SK-N-MC (cell line): ENCODE data around the gene PDZD4.

Source experiments
- DNase-seq: peaks from one replicate; pipeline ENCODE4 v3.0.0-alpha.2; 2011; ENCODE audit warnings: low read depth, low spot score
- H3K27ac ChIP-seq: fragments of 200-600 bp; sonication (generic); 2 replicates; pipeline ENCODE4 v1.5.1; 2016; ENCODE audit warnings: mixed run types
- H3K36me3 ChIP-seq: fragments of 200-600 bp; sonication (generic); 2 replicates; pipeline ENCODE4 v1.6.1; 2017; ENCODE audit warnings: antibody characterized with exemption, low read length, mixed read lengths; ENCODE audit not compliant: insufficient read depth
- H3K4me3 ChIP-seq: fragments of 200-600 bp; sonication (generic); 2 replicates; pipeline ENCODE4 v1.5.1; 2016
- H3K9ac ChIP-seq: fragments of 200-600 bp; sonication (generic); 2 replicates; pipeline ENCODE4 v1.8.0; 2017; ENCODE audit warnings: mixed run types, mixed read lengths; ENCODE audit not compliant: insufficient read length
- H3K9me3 ChIP-seq: fragments of 200-600 bp; sonication (generic); 2 replicates; pipeline ENCODE4 v1.6.1; 2017; ENCODE audit warnings: low read depth, mild to moderate bottlenecking, antibody characterized with exemption, low read length, moderate library complexity, mixed read lengths
- EZH2 ChIP-seq: fragments of 200-600 bp; sonication (generic); IDR thresholded peaks from one replicate; pipeline ENCODE4 v1.6.1; 2017; ENCODE audit warnings: antibody characterized with exemption
- FOXP2 ChIP-seq: optimal IDR thresholded peaks from 2 replicates; pipeline ENCODE3; 2011; ENCODE audit warnings: mild to moderate bottlenecking, moderate library complexity; ENCODE audit not compliant: insufficient read depth; ENCODE audit errors: extremely low read length, control extremely low read depth
- POLR2AphosphoS5 ChIP-seq: IDR thresholded peaks from 2 replicates; pipeline ENCODE4 v1.6.1; 2012; ENCODE audit warnings: mild to moderate bottlenecking, low read depth, low read length, borderline replicate concordance

The PDZD4 gene

GRCh38 chrX:153831429-153832150 is 1.2 kb upstream of the PDZD4 start:
- DNase-seq: no peak
- no peaks in the 10 kb centered on the region for H3K9me3 ChIP-seq
- no peaks in the 10 kb centered on the region for H3K36me3 ChIP-seq
- no peak overlapping the region for H3K9ac ChIP-seq
- TF ChIP-seq EZH2: no peak
- no peak for TF ChIP-seq FOXP2
- no peak for TF ChIP-seq POLR2AphosphoS5
- H3K27ac ChIP-seq: no peak overlapping the region
- H3K4me3 ChIP-seq: no peak overlapping the region

GRCh38 chrX:153830640-153831428 is 490 bp upstream of the PDZD4 start:
- TF ChIP-seq EZH2 (no peak), POLR2AphosphoS5 (no peak), FOXP2 (no peak)
- Histone ChIP-seq H3K4me3 (peak overlapping the region; percentile 52), H3K9me3 (no peaks in the 10 kb centered on the region), H3K36me3 (no peaks in the 10 kb centered on the region), H3K9ac (no peak overlapping the region), H3K27ac (no peak overlapping the region)
- DNase-seq: no peak

- no peak overlapping the region for H3K27ac ChIP-seq
- peak overlapping the region; percentile 77 for H3K4me3 ChIP-seq
- no peak for DNase-seq
- H3K9me3 ChIP-seq: no peaks in the 10 kb centered on the region
- H3K36me3 ChIP-seq: no peaks in the 10 kb centered on the region
- no peak overlapping the region for H3K9ac ChIP-seq
- TF ChIP-seq FOXP2: no peak
- TF ChIP-seq POLR2AphosphoS5: no peak
- TF ChIP-seq EZH2: no peak
Measured at GRCh38 chrX:153829549-153829798, 870 bp downstream of the PDZD4 start.

- TF ChIP-seq POLR2AphosphoS5 (no peak), EZH2 (no peak), FOXP2 (no peak)
- peak overlapping the region; percentile 77 for H3K4me3 ChIP-seq
- no peak overlapping the region for H3K9ac ChIP-seq
- H3K9me3 ChIP-seq: no peaks in the 10 kb centered on the region
- no peaks in the 10 kb centered on the region for H3K36me3 ChIP-seq
- no peak for DNase-seq
- no peak overlapping the region for H3K27ac ChIP-seq
Measured at GRCh38 chrX:153828723-153829548, 1.4 kb downstream of the PDZD4 start.

- no peak overlapping the region for H3K4me3 ChIP-seq
- H3K9me3 ChIP-seq: no peaks in the 10 kb centered on the region
- H3K9ac ChIP-seq: no peak overlapping the region
- no peak for DNase-seq
- H3K36me3 ChIP-seq: no peaks in the 10 kb centered on the region
- no peak overlapping the region for H3K27ac ChIP-seq
- TF ChIP-seq EZH2 (no peak), FOXP2 (no peak), POLR2AphosphoS5 (no peak)
Measured at GRCh38 chrX:153828308-153828707, 2.0 kb downstream of the PDZD4 start.

GRCh38 chrX:153827903-153828302 is 2.4 kb downstream of the PDZD4 start:
- TF ChIP-seq POLR2AphosphoS5 (no peak), FOXP2 (no peak), EZH2 (no peak)
- Histone ChIP-seq H3K27ac (no peak overlapping the region), H3K4me3 (no peak overlapping the region), H3K9ac (no peak overlapping the region), H3K9me3 (no peaks in the 10 kb centered on the region), H3K36me3 (no peaks in the 10 kb centered on the region)
- DNase-seq: no peak

GRCh38 chrX:153827016-153827415 is 3.3 kb downstream of the PDZD4 start:
- DNase-seq: no peak
- H3K9me3 ChIP-seq: no peaks in the 10 kb centered on the region
- H3K4me3 ChIP-seq: no peak overlapping the region
- no peaks in the 10 kb centered on the region for H3K36me3 ChIP-seq
- H3K27ac ChIP-seq: no peak overlapping the region
- no peak overlapping the region for H3K9ac ChIP-seq
- TF ChIP-seq POLR2AphosphoS5: no peak

GRCh38 chrX:153825042-153825441 is 5.3 kb downstream of the PDZD4 start:
- Histone ChIP-seq H3K27ac (no peak overlapping the region), H3K9ac (no peak overlapping the region), H3K36me3 (no peaks in the 10 kb centered on the region), H3K9me3 (no peaks in the 10 kb centered on the region), H3K4me3 (no peak overlapping the region)
- TF ChIP-seq EZH2 (no peak), POLR2AphosphoS5 (no peak)
- DNase-seq: no peak

- H3K36me3 ChIP-seq: no peaks in the 10 kb centered on the region
- no peak overlapping the region for H3K9ac ChIP-seq
- H3K4me3 ChIP-seq: no peak overlapping the region
- DNase-seq: no peak
- H3K27ac ChIP-seq: no peak overlapping the region
- no peaks in the 10 kb centered on the region for H3K9me3 ChIP-seq
- TF ChIP-seq FOXP2: no peak
- no peak for TF ChIP-seq EZH2
- no peak for TF ChIP-seq POLR2AphosphoS5
Measured at GRCh38 chrX:153824348-153824747, 6.0 kb downstream of the PDZD4 start.
